K562 (cell line): ENCODE results near the gene TMEM129. TPM values are rescaled to one million over a fixed set of nuclear protein-coding genes. Genes with fewer than 3 reads are reported as not detected.

Source experiments
- ATAC-seq: fragments of 200-7000 bp; cut with Tn5 transposase; 3 replicates; pipeline ENCODE4 v1.9.1; 2020; ENCODE audit warnings: moderate library complexity
- BruUV-seq: library from RNA; stranded (reverse); fragments of 400-500 nt; replicated peaks from 2 replicates; lab custom pipeline; 2021; lab: Mats Ljungman, UMichigan
- CTCF ChIA-PET: fragments of 300-600 bp; formaldehyde crosslinking; extraction: SDS; loops from one replicate; lab custom pipeline; 2021; ENCODE audit warnings: low intra/inter-chr PET ratio; lab: Yijun Ruan, JAX
- POLR2A ChIA-PET: fragments of 300-600, 350-650 bp; sonication (Branson Sonifier 250); formaldehyde crosslinking; extraction: SDS; loops from one replicate; lab custom pipeline; 2021; ENCODE audit warnings: antibody characterized with exemption, inconsistent platforms; lab: Yijun Ruan, JAX
- DNase-seq, 4 experiments: peaks; one replicate each; pipeline versions ENCODE4 v3.0.0 to v3.0.0-alpha.2; 2011 to 2018; ENCODE audit warnings: low spot score in 3 of 4, mixed read lengths in 3 of 4; ENCODE audit errors: extremely low read depth in 1 of 4
- FAIRE-seq: peaks from 2 replicates; lab custom pipeline; 2011; peaks lifted over from hg19 to GRCh38; lab: Jason Lieb, UNC
- H2AFZ ChIP-seq: 2 replicates; pipeline ENCODE4 v1.6.0; 2011; ENCODE audit warnings: low read depth, low read length, control low read depth, inconsistent platforms
- H3K27ac ChIP-seq: fragments of 200-600 bp; 3 replicates; pipeline ENCODE4 v1.8.0; 2011; ENCODE audit warnings: low read depth, mild to moderate bottlenecking, control low read depth, inconsistent platforms, low read length, moderate library complexity, mixed read lengths; ENCODE audit errors: extremely low read depth
- H3K27me3 ChIP-seq, 2 experiments: fragments of 300-600 bp in 1 of 2; 2 replicates in 1 of 2; 3 replicates in 1 of 2; pipeline versions ENCODE4 v1.6.0 to v1.8.0; 2011; ENCODE audit warnings: inconsistent platforms in 2 of 2, low read length in 2 of 2, mild to moderate bottlenecking in 1 of 2, mixed read lengths in 1 of 2, moderate library complexity in 1 of 2; ENCODE audit not compliant: control insufficient read depth in 2 of 2, insufficient read depth in 2 of 2
- H3K36me3 ChIP-seq: fragments of 300-600 bp; 3 replicates; pipeline ENCODE4 v1.8.0; 2011; ENCODE audit warnings: mild to moderate bottlenecking, low read length, inconsistent platforms; ENCODE audit not compliant: control insufficient read depth, insufficient read depth
- H3K4me1 ChIP-seq, 2 experiments: fragments of 200-600 bp in 1 of 2; replicated peaks in 1 of 2; 2 replicates in 1 of 2; 3 replicates in 1 of 2; pipeline versions ENCODE4 v1.5.1 to v1.8.0; 2011; ENCODE audit warnings: inconsistent platforms in 2 of 2, low read length in 2 of 2, mild to moderate bottlenecking in 1 of 2, mixed read lengths in 1 of 2, moderate library complexity in 1 of 2; ENCODE audit not compliant: control insufficient read depth in 2 of 2, insufficient read depth in 2 of 2
- H3K4me2 ChIP-seq: 2 replicates; pipeline ENCODE4 v1.6.1; 2011; ENCODE audit warnings: low read length, control low read depth, inconsistent platforms, mixed read lengths; ENCODE audit not compliant: insufficient read depth
- H3K4me3 ChIP-seq: fragments of 200-600 bp; sonication (generic), shearing (Covaris generic); 2 replicates; pipeline ENCODE4 v1.5.1; 2016; ENCODE audit warnings: control low read depth, inconsistent platforms
- H3K79me2 ChIP-seq: fragments of 200-600 bp; 3 replicates; pipeline ENCODE4 v1.8.0; 2011; ENCODE audit warnings: low read length, inconsistent platforms; ENCODE audit not compliant: control insufficient read depth, insufficient read depth
- H3K9ac ChIP-seq, 2 experiments: 2 replicates each; pipeline versions ENCODE4 v1.6.0 to v1.6.1; 2011; ENCODE audit warnings: low read depth in 2 of 2, low read length in 2 of 2, control low read depth in 1 of 2, inconsistent platforms in 1 of 2, mild to moderate bottlenecking in 1 of 2, mixed read lengths in 1 of 2; ENCODE audit not compliant: insufficient read depth in 1 of 2
- H3K9me1 ChIP-seq: one replicate; pipeline ENCODE4 v1.6.0; 2011; ENCODE audit warnings: inconsistent platforms, mild to moderate bottlenecking, low read length, moderate library complexity; ENCODE audit not compliant: control insufficient read depth, insufficient read depth
- H3K9me3 ChIP-seq: replicated peaks from 2 replicates; pipeline ENCODE4 v1.5.1; 2011; ENCODE audit warnings: low read depth, low read length, inconsistent platforms; ENCODE audit not compliant: control insufficient read depth, insufficient read depth
- H4K20me1 ChIP-seq: replicated peaks from 2 replicates; pipeline ENCODE4 v1.6.1; 2011; ENCODE audit warnings: low read length, inconsistent platforms, mixed read lengths; ENCODE audit not compliant: control insufficient read depth, insufficient read depth
- HDAC6 ChIP-seq: IDR thresholded peaks from 2 replicates; pipeline ENCODE4 v1.6.1; 2012; ENCODE audit warnings: low read depth, mild to moderate bottlenecking, control low read depth, inconsistent platforms, low read length, moderate library complexity
- JUNB ChIP-seq: fragments of 450-650 bp; formaldehyde crosslinking; conservative IDR thresholded peaks from 2 replicates; pipeline ENCODE4 v1.4.0; 2020; ENCODE audit warnings: mild to moderate bottlenecking
- LEF1 ChIP-seq: fragments of 450-650 bp; IDR thresholded peaks from 2 replicates; pipeline ENCODE4 v1.6.1; 2016; ENCODE audit warnings: mild to moderate bottlenecking
- MCM7 ChIP-seq, 2 experiments: fragments of 450-650 bp; IDR thresholded peaks; 2 replicates each; pipeline ENCODE4 v1.6.1; 2016 to 2018
- MYBL2 ChIP-seq, 2 experiments: fragments of 450-650 bp in 1 of 2; sonication (generic) in 1 of 2; formaldehyde crosslinking in 1 of 2; IDR thresholded peaks; 2 replicates each; pipeline versions ENCODE4 v1.6.1 to v1.8.1; 2017 to 2022; ENCODE audit warnings: borderline replicate concordance in 1 of 2, inconsistent platforms in 1 of 2, low read depth in 1 of 2, mild to moderate bottlenecking in 1 of 2, missing genetic modification reagents in 1 of 2, moderate library complexity in 1 of 2
- NFE2L1 ChIP-seq: fragments of 450-650 bp; IDR thresholded peaks from 2 replicates; pipeline ENCODE4 v1.6.1; 2016; ENCODE audit warnings: missing genetic modification characterization, low read depth, mild to moderate bottlenecking, missing compliant biosample characterization, moderate library complexity, borderline replicate concordance
- POLR2AphosphoS5 ChIP-seq: IDR thresholded peaks from 2 replicates; pipeline ENCODE4 v1.6.1; 2011; ENCODE audit warnings: mild to moderate bottlenecking, low read depth, low read length, moderate library complexity; ENCODE audit not compliant: control insufficient read depth, insufficient read depth
- PRPF4 ChIP-seq: fragments of 200-400 bp; formaldehyde crosslinking; IDR thresholded peaks from one replicate; pipeline ENCODE4 v1.6.1; 2017; ENCODE audit warnings: low read length, low read depth, mild to moderate bottlenecking; ENCODE audit not compliant: insufficient read depth, poor library complexity, severe bottlenecking
- SIX5 ChIP-seq, 2 experiments: IDR thresholded peaks; 2 replicates each; pipeline ENCODE4 v1.6.1; 2011; ENCODE audit warnings: low read length in 2 of 2, borderline replicate concordance in 1 of 2, low read depth in 1 of 2, mild to moderate bottlenecking in 1 of 2, moderate library complexity in 1 of 2; ENCODE audit not compliant: insufficient read depth in 1 of 2
- SMC3 ChIP-seq: conservative IDR thresholded peaks from 2 replicates; pipeline ENCODE4 v1.6.1; 2011; ENCODE audit warnings: low read depth, low read length, improper control_type of control experiment; ENCODE audit not compliant: insufficient read depth
- TFAM ChIP-seq: fragments of 250-450 bp; sonication (Bioruptor Pico); conservative IDR thresholded peaks from 2 replicates; pipeline ENCODE4 v1.5.0; 2021; ENCODE audit warnings: mild to moderate bottlenecking, moderate library complexity
- THAP12 ChIP-seq: fragments of 250-450 bp; sonication (Bioruptor Pico); IDR thresholded peaks from 2 replicates; pipeline ENCODE4 v1.9.0; 2021; ENCODE audit warnings: mild to moderate bottlenecking, inconsistent platforms
- ZC3H8 ChIP-seq: fragments of 450-650 bp; IDR thresholded peaks from 2 replicates; pipeline ENCODE4 v1.6.1; 2017
- ZNF134 ChIP-seq: fragments of 250-450 bp; sonication (Bioruptor Pico); conservative IDR thresholded peaks from 2 replicates; pipeline ENCODE4 v1.4.0; 2020
- ZNF316 ChIP-seq: fragments of 450-650 bp; IDR thresholded peaks from 2 replicates; pipeline ENCODE4 v1.6.1; 2016
- WGBS: fragments of 100-300 bp; shearing (Covaris generic); methylation state at CpG from one replicate; pipeline ENCODE4 v1.1.6; 2016; ENCODE audit warnings: low coverage, mixed read lengths; ENCODE audit not compliant: insufficient coverage; ENCODE audit errors: missing lambda C conversion rate; 5-methylcytosine and 5-hydroxymethylcytosine counted together
- in situ Hi-C: fragments of 300-500 bp; cut with MboI; formaldehyde crosslinking; loops from 4 replicates; pipeline ENCODE4 v1.15.0; 2018; ENCODE audit warnings: inconsistent platforms, mixed read lengths
- intact Hi-C: fragments of 100-400 bp; cut with micrococcal nuclease; formaldehyde crosslinking; loops from 2 replicates; pipeline ENCODE4 v1.14.2; 2022
- polyA plus RNA-seq, 8 experiments: library from polyadenylated mRNA; depleted of rRNA in 4 of 8; stranded (reverse) in 5 of 8; unstranded in 3 of 8; fragments of >200 nt; fragmentation: Nextera tagmentation in 2 of 8; fragmentation: Illumina TruSeq in 1 of 8; extraction: Ambion mirVana in 2 of 8; extraction: Trizol in 1 of 8; gene quantifications; 2 replicates each; pipeline versions ENCODE4 v1.2.1 to v1.2.3, GENCODE V29; 2011 to 2014; ENCODE audit warnings: inconsistent platforms in 1 of 8, missing spikeins in 1 of 8
- total RNA-seq, 7 experiments: library from RNA; depleted of rRNA in 6 of 7; stranded (reverse); fragments of >200 nt in 6 of 7; fragmentation: Illumina TruSeq in 2 of 7; extraction: Trizol in 2 of 7; gene quantifications; 2 replicates each; pipeline versions ENCODE4 v1.2.1 to v1.2.3, GENCODE V29; 2011 to 2021; ENCODE audit warnings: low replicate concordance in 1 of 7

Gene TMEM129
- total and polyA plus RNA-seq, 9 of the 15 experiments (the other 6 are each of a cell fraction or from before 2014, with no cell fraction given), result 0.34 to 47.2 (median 18.8) TPM

GRCh38 chr4:1706358-1706757 is 14.8 kb downstream of the TMEM129 start:
- in situ Hi-C loops (no loop called here), intact Hi-C loops (no loop called here)
- Histone ChIP-seq H3K9me1 (peaks cover 3% of the 10 kb centered on the region), H3K9me3 (no peaks in the 10 kb centered on the region), H3K4me3 (no peak overlapping the region), H2AFZ (no peak overlapping the region), H3K27ac (no peak overlapping the region), H3K36me3 (peaks cover 88% of the 10 kb centered on the region), H3K9ac (peak overlapping the region in 1 of 2 experiments; percentile 19; a peak in 2 of 4 replicates), H3K4me2 (no peak overlapping the region), H3K79me2 (peaks cover 95% of the 10 kb centered on the region), H3K27me3 (no peaks in the 10 kb centered on the region), H4K20me1 (peaks cover 50% of the 10 kb centered on the region), H3K4me1 (peaks cover 16 to 22% of the 10 kb centered on the region in 2 experiments; a peak in 4 of 5 replicates)
- POLR2A ChIA-PET, result interaction anchor here (0.6 to 6.8 kb wide), 4 partner anchors 13 to 143 kb away, joined by 3 to 49 read pairs (median 4); no protein-coding TSS in a partner anchor
- FAIRE-seq (no peak), ATAC-seq (no peak), DNase-seq (no peak)
- CTCF ChIA-PET, result no interaction called here
- 93% methylated on average over 6 of the region's 6 CpGs for WGBS
- BruUV-seq, result no TSS peak
- TF ChIP-seq MYBL2 (IDR thresholded peaks at IDR 0.05; ENCODE audit: low read depth) (no peak), MYBL2 (CRISPR knock-in tag; IDR thresholded peaks at IDR 0.05; ENCODE audit: borderline replicate concordance) (no peak), HDAC6 (no peak), SMC3 (no peak), THAP12 (CRISPR knock-in tag) (no peak), POLR2AphosphoS5 (no peak), TFAM (CRISPR knock-in tag) (no peak), ZNF134 (CRISPR knock-in tag) (no peak), MCM7 (IDR thresholded peaks at IDR 0.05) (no peak), SIX5 (IDR thresholded peaks at IDR 0.05; ENCODE audit: borderline replicate concordance in 1 of 2, insufficient read depth in 1 of 2, low read depth in 1 of 2, low read length in 2 of 2) (no peak), NFE2L1 (tag) (no peak), ZNF316 (no peak), JUNB (no peak), PRPF4 (no peak), LEF1 (no peak), ZC3H8 (no peak)
